ENCODE data around the gene ADAMTS13.

The ADAMTS13 gene

DNA sequence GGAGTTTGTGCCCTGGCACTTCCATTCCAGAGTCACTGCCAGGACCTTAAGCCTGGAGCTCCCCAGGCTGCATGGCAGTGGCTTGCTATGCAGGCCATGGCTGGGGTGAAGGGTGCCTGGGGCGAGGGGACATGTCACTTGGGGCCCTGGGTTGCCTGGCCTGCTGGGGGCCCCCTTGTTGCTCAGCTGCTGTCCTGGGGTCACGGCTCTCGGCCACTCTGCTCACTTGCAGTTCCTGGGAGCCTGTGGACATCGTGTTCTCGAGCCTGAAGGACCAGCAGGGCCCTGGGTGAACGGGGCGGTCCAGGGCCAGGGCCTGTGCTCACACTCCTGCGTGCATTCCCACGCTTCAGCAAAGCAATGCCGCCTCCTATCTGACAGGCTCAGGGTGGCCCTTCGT is 71.3 kb downstream of the ADAMTS13 start:
- no peak for DNase-seq

DNA sequence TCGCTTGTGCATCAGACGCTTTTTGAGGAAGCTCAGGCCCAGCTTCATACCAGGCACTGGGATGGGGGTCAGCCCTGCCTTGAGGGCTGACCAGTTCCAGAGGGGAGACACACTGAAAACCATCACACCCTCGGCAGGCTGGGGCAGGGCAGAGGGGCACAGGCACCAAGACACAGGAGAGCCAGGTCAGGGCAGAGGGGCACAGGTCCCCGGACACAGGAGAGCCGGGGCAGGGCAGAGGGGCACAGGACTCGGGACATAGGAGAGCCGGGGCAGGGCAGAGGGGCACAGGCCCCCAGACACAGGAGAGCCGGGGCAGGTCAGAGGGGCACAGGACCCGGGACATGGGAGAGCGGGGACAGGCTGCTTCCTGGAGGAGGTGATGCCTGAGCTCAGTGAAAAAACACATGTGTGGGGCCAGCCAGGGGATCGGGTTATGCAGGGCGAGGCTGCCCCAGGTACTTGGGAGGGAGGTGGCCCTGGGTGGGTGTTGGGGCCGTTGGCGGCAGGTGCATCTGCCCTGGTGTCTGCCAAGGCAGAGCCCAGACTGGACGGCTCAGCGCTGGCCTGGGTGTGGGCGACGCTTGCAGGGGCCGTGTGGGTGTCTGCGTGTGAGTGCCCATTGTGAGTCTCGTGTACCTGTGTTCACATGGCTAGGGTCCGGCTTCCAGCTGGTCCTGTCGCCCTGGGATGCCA is 71.8 kb downstream of the ADAMTS13 start:
- DNase-seq, result no peak

DNA sequence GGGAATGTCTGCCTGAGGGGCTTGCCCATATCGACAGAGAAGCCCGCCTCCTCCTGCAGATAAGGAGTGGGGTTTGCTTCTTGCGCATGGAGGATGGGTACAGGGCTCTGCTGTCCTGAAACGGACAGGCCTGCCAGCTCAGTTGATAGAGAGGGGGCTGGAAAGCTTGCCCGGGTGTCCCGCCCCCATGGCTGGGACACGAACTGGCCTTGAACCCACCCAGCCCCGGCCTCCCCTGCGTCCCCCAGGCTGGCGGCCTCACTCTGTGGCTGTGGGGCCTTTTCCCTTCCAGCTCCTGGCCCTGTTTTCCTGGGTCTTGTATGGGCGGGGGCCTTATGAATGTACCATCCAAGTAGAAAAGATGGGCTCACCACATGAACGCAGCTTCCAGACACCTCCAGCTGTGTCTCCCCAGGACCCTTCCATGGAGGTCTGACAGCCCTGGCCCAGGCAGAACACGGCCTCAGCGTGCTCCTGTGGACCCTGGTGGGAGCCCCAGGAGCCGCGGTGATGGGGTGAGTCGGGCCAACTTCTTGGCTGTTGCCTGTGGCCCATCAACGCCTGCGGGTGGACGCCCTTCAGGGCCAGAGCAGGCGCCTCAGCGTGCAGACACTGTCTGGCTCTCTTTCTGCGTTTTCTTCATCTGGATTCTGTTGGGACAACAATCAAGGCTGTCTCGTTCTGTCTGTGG is 72.6 kb downstream of the ADAMTS13 start:
- no peak for DNase-seq

DNA sequence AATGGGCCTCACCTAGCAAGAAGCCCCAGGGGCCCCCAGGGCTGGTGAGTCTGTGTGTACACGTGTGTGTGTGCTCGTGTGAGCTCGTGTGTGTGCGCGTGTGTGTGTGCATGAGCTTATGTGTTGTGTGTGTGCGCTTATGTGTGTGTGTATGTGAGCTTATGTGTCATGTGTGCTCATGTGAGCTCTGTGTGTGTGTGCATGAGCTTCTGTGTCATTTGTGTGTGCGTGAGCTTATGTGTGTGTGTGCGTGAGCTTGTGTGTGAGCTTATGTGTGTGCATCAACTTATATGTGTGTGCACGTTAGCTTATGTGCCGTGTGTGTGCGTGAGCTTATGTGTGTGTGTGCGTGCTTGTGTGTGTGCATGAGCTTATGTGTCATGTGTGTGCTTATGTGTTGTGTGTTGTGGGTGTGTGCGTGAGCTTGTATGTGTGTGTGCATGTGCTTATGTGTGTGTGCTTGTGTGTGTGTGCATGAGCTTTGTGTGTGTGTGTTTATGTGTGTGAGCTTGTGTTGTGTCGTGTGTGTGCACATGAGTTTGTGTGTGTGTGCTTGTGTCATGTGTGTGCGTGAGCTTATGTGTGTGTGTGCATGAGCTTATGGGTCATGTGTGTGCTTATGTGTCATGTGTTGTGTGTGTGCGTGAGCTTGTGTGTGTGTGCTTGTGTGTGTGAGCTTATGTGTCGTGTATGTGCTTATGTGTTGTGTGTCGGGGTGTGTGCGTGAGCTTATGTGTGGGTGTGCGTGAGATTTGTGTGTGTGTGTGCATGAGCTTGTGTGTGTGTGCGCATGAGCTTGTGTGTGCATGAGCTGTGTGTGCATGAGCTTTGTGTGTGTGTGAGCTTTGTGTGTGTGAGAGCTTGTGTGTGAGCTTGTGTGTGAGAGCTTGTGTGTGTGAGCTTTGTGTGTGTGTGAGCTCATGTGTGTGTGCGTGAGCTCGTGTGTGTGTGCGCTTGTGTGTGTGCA is 73.4 kb downstream of the ADAMTS13 start:
- no peak for DNase-seq

DNA sequence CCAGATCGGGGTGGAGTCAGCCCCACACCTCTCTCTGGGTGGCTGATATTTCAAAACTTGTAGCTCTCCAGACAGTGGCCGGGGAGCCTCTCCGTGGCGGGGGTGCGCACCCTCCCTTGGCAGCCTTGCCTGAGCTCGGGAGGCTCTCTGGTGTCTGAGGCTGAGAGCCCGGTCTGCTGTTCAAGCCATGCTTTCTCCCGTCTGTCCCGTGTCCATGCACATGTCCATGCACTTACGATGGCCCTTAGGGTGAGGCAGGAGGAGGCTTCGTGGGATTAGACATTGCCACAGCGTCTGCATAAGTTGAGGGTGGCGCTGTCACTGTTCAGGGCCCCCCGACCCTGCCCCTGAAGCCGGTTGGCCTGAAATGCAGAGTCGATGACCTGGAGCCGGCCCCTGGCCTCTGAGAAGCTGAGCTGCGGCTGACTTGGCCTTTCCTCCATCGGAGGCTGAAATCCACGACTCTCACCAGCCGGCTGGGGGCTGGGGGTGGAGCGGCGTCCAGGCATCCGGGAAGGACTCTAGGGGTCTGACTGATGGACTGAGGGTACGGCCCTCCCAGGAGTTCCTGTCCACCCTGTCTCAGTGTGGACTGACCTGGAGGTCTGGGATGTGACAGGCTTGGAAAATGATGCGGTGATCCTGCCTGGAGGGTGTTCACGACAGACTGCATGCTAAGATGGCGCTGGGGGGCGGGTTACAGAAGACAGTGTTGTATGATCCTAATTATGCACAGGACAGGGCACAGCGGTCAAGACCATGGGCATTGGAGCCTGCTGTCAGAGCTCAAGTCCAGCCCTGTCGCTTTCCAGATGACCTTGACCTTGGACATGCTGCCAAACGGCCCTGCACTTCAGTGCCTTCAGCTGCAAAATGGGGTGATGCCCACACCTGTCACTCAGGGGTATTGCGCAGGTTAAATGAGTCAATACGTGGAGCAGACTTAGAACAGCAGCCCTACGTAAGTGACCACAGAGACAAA is 75.0 kb downstream of the ADAMTS13 start:
- DNase-seq, result no peak

DNA sequence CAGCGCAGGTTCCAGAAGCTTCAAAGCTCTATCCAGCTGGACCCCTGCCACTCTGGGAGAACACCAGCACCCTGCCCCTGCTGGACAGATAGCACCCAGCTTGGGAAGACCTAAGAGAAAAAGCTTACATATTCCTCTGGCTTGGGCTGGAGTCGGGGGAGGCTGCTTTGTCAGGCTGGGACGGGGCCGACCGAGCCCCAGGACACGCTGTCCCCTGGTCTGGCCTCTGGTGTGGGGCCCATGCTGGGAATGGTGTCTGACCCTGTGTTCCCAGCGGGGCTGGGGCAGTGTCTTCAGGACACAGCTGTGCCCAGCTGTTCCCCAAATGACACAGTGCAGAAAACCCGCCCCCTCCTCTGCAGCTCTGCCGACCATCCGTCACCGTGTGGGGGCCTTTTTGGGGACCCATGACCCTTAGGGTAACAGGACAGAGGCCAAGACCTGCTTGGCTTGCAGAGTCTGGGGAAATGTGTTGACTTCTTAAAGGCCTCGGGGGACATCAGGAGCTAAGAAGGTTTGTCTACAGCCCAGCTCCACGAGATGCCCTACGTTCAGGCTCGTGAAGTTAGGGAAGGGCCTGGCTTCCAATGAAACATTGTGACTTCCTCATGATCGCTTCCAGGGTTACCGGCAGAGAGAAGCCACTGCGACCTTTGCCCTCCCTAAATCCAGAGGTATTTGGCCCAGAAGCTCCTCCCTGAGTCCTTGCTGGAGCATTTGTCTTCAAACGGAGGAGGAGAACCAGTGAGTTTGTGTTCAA is 77.1 kb downstream of the ADAMTS13 start:
- no peak for DNase-seq

DNA sequence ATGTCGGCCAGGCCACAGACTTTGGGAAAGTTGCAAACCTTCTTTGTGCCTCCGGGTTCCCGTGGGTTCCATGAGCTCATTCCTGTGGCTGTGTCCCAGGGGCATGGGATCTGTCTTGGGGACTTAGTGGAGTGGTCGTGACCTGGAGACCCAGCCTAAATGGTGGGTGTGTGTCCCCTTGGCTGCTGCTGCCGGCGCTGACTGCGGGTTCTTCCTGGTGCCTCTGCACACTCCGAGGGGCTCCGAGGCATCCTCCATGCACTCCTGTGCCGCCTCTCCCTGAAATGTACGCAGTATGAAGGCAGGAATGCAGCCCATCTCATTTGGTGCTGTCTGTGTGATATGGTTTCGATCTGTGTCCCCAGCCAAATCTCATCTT is 77.7 kb downstream of the ADAMTS13 start:
- DNase-seq, result no peak

DNA sequence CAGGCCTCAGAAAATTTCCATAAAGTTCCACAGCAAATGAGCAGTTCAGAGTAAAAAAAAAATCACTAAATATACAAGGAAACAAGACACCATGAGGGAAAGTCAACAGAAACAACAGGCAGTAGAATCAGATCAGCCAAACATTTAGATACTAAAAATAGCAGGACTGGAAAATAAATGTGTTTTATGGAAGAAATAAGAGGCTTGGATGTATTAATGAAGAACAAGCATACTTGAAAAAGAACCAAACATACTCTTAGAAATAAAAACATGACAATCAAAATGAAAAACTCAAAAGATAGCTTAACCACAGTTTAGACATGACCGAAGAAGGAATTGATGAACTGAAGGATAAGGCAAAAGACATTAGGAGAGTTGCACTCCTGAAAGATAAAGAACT is 79.9 kb downstream of the ADAMTS13 start:
- DNase-seq, result no peak

DNA sequence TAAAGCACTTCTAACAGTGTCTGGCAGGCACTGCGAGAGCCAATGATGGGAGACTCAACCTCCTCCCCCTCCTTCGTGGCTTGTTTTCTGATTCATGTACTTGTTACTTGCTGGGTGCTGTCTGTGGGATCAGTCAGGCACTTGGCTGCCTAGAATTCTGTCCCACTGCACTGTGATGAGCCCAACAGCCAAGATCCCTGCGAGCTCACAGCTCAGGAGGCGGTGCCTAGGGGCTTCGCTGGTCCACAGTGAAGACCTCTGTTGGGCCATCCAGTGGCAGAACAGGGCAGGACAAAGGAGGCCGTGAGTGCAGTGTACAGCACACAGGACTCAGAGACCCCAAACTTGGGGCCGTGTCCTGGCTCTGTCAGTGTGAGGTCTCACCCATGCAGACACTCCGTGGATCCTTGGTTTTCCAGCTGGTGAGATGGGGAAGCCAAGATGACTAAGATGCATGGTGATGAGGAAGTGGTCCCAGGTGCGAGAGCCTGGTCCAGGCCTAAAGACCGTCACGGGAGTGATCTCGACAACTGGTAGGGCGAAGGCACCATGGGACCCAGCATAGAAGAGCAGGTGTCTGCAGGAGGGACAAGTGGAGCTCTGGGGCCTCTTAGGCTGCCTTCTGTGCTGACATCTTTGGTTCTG is 83.1 kb downstream of the ADAMTS13 start:
- no peak for DNase-seq

DNA sequence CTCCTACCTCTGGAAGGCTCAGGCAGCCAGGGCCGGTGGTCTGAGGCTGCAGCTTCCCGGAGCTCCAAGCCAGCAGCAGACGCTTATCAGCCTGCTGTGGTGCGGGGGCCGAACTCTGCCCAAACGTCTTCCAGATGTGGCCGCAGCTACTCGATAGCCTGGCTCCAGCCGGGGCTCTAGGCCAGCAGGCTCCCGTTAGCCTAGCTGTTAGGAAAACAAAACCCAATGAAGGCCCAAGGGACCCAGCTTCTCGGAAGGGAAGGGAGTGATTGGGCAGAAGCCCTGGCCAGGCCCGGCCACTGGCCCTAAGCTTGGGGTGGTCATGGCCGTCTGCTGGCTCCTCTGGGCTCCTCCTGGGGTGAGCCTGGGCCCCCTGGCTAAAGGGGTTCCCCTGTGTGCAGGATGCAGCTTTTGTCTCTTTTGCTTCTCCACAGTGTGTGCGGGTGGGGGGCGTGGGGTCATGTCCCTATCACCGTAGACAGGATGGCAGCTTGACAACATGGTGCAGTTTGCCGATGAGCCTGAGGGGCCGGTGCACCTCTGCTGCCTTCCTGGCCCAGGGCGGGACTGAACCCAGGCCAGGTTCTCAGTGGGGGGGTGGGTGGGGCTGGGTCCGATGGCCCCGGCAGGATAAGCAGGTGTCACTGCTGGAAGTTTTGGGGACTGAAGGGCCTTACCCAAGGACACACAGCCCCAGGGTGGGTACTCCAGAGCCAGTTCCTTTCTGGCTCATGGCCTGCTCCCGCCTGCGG is 83.9 kb downstream of the ADAMTS13 start:
- no peak for DNase-seq

DNA sequence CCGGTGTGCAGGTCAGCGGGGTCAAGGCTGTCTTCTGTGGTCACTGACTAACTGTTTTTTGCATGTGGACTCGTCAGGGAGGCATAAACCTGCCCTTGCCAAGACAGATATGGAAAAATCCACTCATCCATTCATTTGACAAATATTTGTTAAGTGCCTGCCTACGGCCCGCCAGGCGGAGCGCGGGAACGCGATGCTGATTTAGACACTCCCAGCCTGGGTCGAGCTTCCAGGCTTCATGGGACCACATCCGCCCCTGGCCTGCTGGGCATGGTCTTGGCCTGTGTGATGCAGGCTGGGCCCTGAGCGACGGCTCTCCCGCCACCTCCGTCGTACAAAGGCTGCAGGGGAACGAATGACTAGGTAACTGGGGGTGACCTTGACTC is 84.5 kb downstream of the ADAMTS13 start:
- no peak for DNase-seq

DNA sequence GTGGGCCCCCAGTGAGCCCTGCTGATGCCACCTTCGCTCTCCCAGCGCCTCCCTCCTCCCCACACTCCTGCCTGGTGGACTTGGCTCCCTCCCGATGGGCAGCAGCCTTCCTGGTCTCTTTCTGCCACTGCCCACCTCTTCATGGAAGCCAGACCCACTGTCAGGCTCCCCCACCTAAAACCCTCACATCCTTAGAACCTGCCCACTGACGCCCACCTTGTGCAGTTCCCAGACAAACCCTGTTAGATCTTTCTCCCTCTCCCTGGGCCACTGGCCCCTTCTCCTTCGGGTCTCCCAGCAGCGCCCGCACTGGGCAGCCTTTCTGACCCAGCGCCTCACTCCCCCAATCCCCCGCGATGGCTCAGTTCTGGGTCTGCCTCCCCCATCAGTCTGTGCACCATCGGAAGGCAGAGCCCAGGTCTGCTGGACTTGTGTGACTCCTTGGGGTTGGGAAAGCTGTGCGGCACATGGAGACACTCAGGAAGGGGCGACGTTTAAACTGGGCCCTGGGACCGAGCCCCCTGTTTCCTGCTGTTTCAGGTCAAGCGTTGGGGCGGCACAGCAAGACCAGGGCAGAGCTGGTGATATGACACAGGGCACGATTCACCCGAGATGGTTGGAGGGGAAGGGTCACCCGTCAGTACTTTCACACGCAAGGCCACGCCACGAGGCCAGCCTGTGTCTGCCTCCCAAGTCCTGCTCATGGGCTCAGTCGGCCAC is 85.2 kb downstream of the ADAMTS13 start:
- DNase-seq, result no peak

DNA sequence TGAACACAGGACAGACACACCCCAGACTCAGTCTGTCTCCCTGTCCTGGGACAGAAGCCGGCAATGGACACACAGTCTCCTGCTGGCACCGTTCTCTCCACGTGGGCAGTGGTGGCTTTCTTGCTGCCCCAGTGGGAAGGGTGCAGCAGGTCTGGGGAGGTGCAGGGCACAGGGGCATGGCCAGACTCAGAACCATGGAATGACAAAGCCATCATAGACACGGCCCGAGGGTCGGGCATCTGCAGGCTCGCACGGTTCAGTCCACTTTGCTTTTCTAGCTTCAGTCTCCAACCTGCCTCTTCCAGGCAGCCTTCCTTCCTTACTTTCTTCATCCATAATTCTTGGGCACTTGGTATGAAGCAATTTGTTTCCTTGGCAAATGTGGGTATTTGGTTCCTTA is 85.9 kb downstream of the ADAMTS13 start:
- DNase-seq, result no peak
